Measurements from ENCODE around the gene RILP.

The RILP gene

DNA sequence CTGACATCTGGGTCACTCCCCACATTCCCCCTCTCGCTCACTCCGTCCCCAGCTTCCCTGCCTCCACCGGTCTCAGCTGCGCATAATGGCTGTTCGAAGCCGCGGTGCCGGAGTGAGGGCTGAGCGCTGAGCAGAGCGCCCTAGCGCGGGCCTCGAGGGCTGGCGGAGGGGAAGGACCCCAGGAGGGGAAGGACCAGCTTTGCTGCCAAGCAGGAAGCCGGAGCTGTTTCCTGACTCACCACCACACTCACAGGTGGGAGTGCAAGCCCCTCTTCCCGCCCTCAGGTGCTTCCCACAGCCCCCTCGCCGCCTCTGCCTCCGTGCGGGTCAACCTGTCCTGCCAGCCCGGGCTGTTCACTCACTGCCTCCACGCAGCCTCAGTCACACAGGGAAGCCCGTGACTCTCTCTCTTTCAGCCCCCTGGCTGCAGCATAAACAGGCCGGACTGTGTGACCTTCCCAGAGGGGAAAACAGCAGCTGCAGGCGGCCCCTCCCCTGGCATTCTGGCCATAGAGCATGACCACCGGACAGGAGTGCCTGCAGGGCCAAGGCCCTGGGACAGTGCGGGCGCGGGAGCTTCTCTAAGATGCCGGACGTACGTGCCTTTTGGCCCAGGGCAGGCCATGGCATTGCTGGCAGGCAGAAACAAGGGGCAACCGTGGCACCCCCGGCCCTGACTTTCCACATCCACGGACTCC, 44.7 kb downstream of the RILP start:
- no peak for DNase-seq (ENCODE audit: low read depth)

DNA sequence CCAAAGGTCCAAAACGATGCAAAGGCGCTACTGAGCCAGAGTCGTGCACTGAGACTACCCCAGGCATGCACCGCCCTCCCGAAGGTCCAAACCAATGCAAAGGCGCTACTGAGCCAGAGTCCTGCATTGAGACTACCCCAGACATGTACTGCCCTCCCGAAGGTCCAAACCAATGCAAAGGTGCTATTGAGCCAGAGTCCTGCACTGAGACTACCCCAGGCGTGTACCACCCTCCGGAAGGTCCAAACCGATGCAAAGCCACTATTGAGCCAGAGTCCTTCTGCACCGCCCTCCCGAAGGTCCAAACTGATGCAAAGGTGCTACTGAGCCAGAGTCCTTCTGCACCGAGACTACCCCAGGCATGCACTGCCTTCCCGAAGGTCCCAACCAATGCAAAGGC, 48.1 kb downstream of the RILP start:
- no peak for DNase-seq (ENCODE audit: low read depth)

GRCh38 chr17:1598399-1599095, 51.1 kb downstream of the RILP start:
- no peak for DNase-seq (ENCODE audit: low read depth)

DNA sequence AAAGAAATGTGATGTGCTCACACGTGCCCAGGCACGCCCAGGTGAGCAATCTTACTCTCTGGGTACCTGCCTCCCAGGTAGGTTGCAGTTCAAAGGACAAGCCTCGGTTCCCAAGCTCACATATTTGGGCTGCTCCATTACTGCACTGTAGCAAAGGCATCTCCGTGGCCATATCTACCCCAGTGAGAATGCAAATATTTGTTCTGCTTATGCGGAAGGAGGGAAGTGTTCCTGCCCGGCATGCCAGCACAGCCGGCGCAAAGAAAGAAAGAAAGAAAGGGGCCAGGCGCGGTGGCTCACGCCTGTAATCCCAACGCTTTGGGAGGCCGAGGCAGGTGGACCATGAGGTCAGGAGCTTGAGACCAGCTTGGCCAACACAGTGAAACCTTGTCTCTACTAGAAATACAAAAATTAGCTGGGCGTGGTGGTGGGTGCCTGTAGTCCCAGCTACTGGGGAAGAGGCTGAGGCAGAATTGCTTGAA, 51.8 kb downstream of the RILP start:
- DNase-seq (ENCODE audit: low read depth) = no peak

Measured in GM04504 (cell line).